GM12878 (cell line): ENCODE measurements around the gene MAML3. TPM values are rescaled to one million over a fixed set of nuclear protein-coding genes. Genes with fewer than 3 reads are reported as not detected.

ENCODE experiments used
- ATAC-seq: fragments of 200-7000 bp; cut with Tn5 transposase; 3 replicates; pipeline ENCODE4 v1.9.1; 2020; ENCODE audit warnings: mild to moderate bottlenecking, moderate library complexity
- BruUV-seq: library from RNA; stranded (reverse); fragments of 400-500 nt; replicated peaks from 2 replicates; lab custom pipeline; 2021; lab: Mats Ljungman, UMichigan
- CTCF ChIA-PET: fragments of 300-600 bp; sonication (Branson Sonifier 250); formaldehyde crosslinking; extraction: SDS; loops from one replicate; lab custom pipeline; 2021; ENCODE audit warnings: inconsistent platforms; lab: Yijun Ruan, JAX
- POLR2A ChIA-PET: fragments of 350-600 bp; formaldehyde crosslinking; extraction: SDS; loops from one replicate; lab custom pipeline; 2021; ENCODE audit warnings: inconsistent platforms; lab: Charles Lee
- RAD21 ChIA-PET: fragments of 300-600 bp; sonication (Branson Sonifier 250); formaldehyde crosslinking; loops from one replicate; lab custom pipeline; 2023; ENCODE audit warnings: antibody characterized with exemption; ENCODE audit not compliant: unreplicated experiment; lab: Charles Lee
- SMC1A ChIA-PET: fragments of 300-600 bp; sonication (Branson Sonifier 250); formaldehyde crosslinking; loops from one replicate; lab custom pipeline; 2023; ENCODE audit not compliant: unreplicated experiment, uncharacterized antibody; lab: Charles Lee
- DNase-seq: peaks from one replicate; pipeline ENCODE4 v3.0.0-alpha.2; 2011; ENCODE audit warnings: low read depth, low spot score
- FAIRE-seq: peaks from 3 replicates; lab custom pipeline; 2011; peaks lifted over from hg19 to GRCh38; lab: Jason Lieb, UNC
- H2AFZ ChIP-seq: 2 replicates; pipeline ENCODE4 v1.6.0; 2011; ENCODE audit warnings: low read depth, low read length, control low read depth; ENCODE audit not compliant: control insufficient read depth
- H3K27ac ChIP-seq: 2 replicates; pipeline ENCODE4 v1.5.1; 2011; ENCODE audit warnings: control low read depth; ENCODE audit not compliant: control insufficient read depth, insufficient read depth
- H3K27me3 ChIP-seq, 2 experiments: replicated peaks in 1 of 2; 2 replicates each; pipeline versions ENCODE4 v1.6.0 to v1.6.1; 2011; ENCODE audit warnings: low read length in 1 of 2; ENCODE audit not compliant: control insufficient read depth in 2 of 2, insufficient read depth in 2 of 2
- H3K36me3 ChIP-seq, 2 experiments: 2 replicates each; pipeline ENCODE4 v1.5.1; 2011; ENCODE audit warnings: low read length in 1 of 2; ENCODE audit not compliant: control insufficient read depth in 2 of 2, insufficient read depth in 2 of 2
- H3K4me1 ChIP-seq: 2 replicates; pipeline ENCODE4 v1.6.1; 2011; ENCODE audit warnings: mild to moderate bottlenecking, low read length, moderate library complexity, mixed read lengths; ENCODE audit not compliant: control insufficient read depth, insufficient read depth
- H3K4me2 ChIP-seq: 2 replicates; pipeline ENCODE4 v1.6.0; 2011; ENCODE audit warnings: control low read depth; ENCODE audit not compliant: control insufficient read depth, insufficient read depth
- H3K4me3 ChIP-seq: fragments of 200-600 bp; sonication (generic); 2 replicates; pipeline ENCODE4 v1.5.1; 2016
- H3K79me2 ChIP-seq: 2 replicates; pipeline ENCODE4 v1.6.0; 2011; ENCODE audit warnings: low read length; ENCODE audit not compliant: control insufficient read depth, insufficient read depth
- H3K9ac ChIP-seq: 2 replicates; pipeline ENCODE4 v1.8.0; 2011; ENCODE audit warnings: low read length, control low read depth, mixed read lengths; ENCODE audit not compliant: control insufficient read depth, insufficient read depth
- H3K9me3 ChIP-seq: replicated peaks from 3 replicates; pipeline ENCODE4 v1.5.1; 2011; ENCODE audit warnings: mild to moderate bottlenecking, low read length; ENCODE audit not compliant: control insufficient read depth, insufficient read depth
- H4K20me1 ChIP-seq: 2 replicates; pipeline ENCODE4 v1.6.0; 2011; ENCODE audit not compliant: control insufficient read depth, insufficient read depth
- ASH2L ChIP-seq: fragments of 300-600, 200-600 bp; sonication (generic); IDR thresholded peaks from 2 replicates; pipeline ENCODE4 v1.6.1; 2017; ENCODE audit warnings: low read depth, mild to moderate bottlenecking, borderline replicate concordance
- EP300 ChIP-seq, 2 experiments: fragments of 150-350 bp in 1 of 2; IDR thresholded peaks; 2 replicates each; pipeline ENCODE4 v1.6.1; 2011 to 2012; ENCODE audit warnings: low read depth in 2 of 2, low read length in 2 of 2, borderline replicate concordance in 1 of 2, improper control_type of control experiment in 1 of 2, inconsistent platforms in 1 of 2; ENCODE audit not compliant: control insufficient read depth in 1 of 2
- IRF3 ChIP-seq: fragments of 450-650 bp; IDR thresholded peaks from 2 replicates; pipeline ENCODE4 v1.6.1; 2014; ENCODE audit warnings: mild to moderate bottlenecking
- MAX ChIP-seq: IDR thresholded peaks from 2 replicates; pipeline ENCODE4 v1.6.1; 2012; ENCODE audit warnings: low read depth, low read length, improper control_type of control experiment
- MYC ChIP-seq: IDR thresholded peaks from 2 replicates; pipeline ENCODE4 v1.6.1; 2011; ENCODE audit warnings: mild to moderate bottlenecking, low read length, moderate library complexity, inconsistent platforms; ENCODE audit not compliant: insufficient read depth, insufficient replicate concordance, insufficient read length, severe bottlenecking
- PML ChIP-seq: IDR thresholded peaks from 2 replicates; pipeline ENCODE4 v1.6.1; 2012; ENCODE audit warnings: low read length, inconsistent platforms
- SIN3A ChIP-seq: IDR thresholded peaks from 2 replicates; pipeline ENCODE4 v1.6.1; 2012; ENCODE audit warnings: low read depth, low read length, improper control_type of control experiment
- SPI1 ChIP-seq: IDR thresholded peaks from 2 replicates; pipeline ENCODE4 v1.6.1; 2011; ENCODE audit warnings: low read depth, mild to moderate bottlenecking, low read length, moderate library complexity, borderline replicate concordance; ENCODE audit not compliant: insufficient read depth
- ZNF24 ChIP-seq: fragments of 450-650 bp; IDR thresholded peaks from 2 replicates; pipeline ENCODE4 v1.6.1; 2017; ENCODE audit warnings: antibody characterized with exemption, mild to moderate bottlenecking
- ZNF384 ChIP-seq: IDR thresholded peaks from 2 replicates; pipeline ENCODE4 v1.6.1; 2012; ENCODE audit warnings: low read depth, mild to moderate bottlenecking, low read length, improper control_type of control experiment, borderline replicate concordance
- in situ Hi-C: fragments of 300-500 bp; cut with MboI; formaldehyde crosslinking; loops from 9 replicates; pipeline ENCODE4 v1.14.3; 2018; ENCODE audit warnings: mixed read lengths
- intact Hi-C: fragments of 100-400 bp; cut with micrococcal nuclease; formaldehyde crosslinking; loops from one replicate; pipeline ENCODE4 v1.14.2; 2022; ENCODE audit not compliant: unreplicated experiment
- polyA plus RNA-seq, 11 experiments: library from polyadenylated mRNA; depleted of rRNA in 4 of 11; unstranded in 6 of 11; stranded (reverse) in 5 of 11; fragments of >200 nt; fragmentation: Nextera tagmentation in 4 of 11; fragmentation: Illumina TruSeq in 1 of 11; extraction: Ambion mirVana in 4 of 11; extraction: Trizol in 1 of 11; gene quantifications; 1 replicate in 1 of 11; 2 replicates in 10 of 11; pipeline versions ENCODE4 v1.2.1 to v1.2.3, GENCODE V29; 2011 to 2016; ENCODE audit warnings: inconsistent platforms in 2 of 11, missing spikeins in 2 of 11, low read depth in 1 of 11
- total RNA-seq, 4 experiments: library from RNA; depleted of rRNA in 3 of 4; stranded (reverse); fragments of >200 nt in 3 of 4; fragmentation: Illumina TruSeq in 1 of 4; extraction: Trizol in 1 of 4; gene quantifications; 2 replicates each; pipeline versions ENCODE4 v1.2.1 to v1.2.3, GENCODE V29; 2013 to 2021

MAML3 gene
- total and polyA plus RNA-seq, 10 of the 15 experiments (the other 5 are each of a cell fraction or from before 2014, with no cell fraction given): under 0.01 to 0.53 (median 0.06) TPM; not detected in 2

GRCh38 chr4:139767585-139767984 lies 386.4 kb downstream of the MAML3 start:
- in situ Hi-C loops (no loop called here), intact Hi-C loops (no loop called here)
- FAIRE-seq: no peak
- H2AFZ ChIP-seq: no peak overlapping the region
- CTCF ChIA-PET: no interaction called here
- TF ChIP-seq SPI1 (no peak), ZNF24 (no peak), SIN3A (no peak), EP300 (IDR thresholded peaks at IDR 0.05; ENCODE audit: borderline replicate concordance in 1 of 2, control insufficient read depth in 1 of 2, low read depth in 2 of 2, low read length in 2 of 2) (no peak), ASH2L (no peak), IRF3 (no peak), ZNF384 (no peak), PML (no peak), MYC (no peak), MAX (no peak)
- no peaks in the 10 kb centered on the region for H3K9me3 ChIP-seq
- no peak for DNase-seq
- no TSS peak for BruUV-seq
- H3K27ac ChIP-seq: no peak overlapping the region
- no peak overlapping the region for H3K4me2 ChIP-seq
- H3K79me2 ChIP-seq: no peaks in the 10 kb centered on the region
- H3K4me1 ChIP-seq: no peaks in the 10 kb centered on the region
- H4K20me1 ChIP-seq: no peaks in the 10 kb centered on the region
- no peak overlapping the region for H3K4me3 ChIP-seq
- no peak overlapping the region for H3K9ac ChIP-seq
- SMC1A ChIA-PET: no interaction called here
- POLR2A ChIA-PET: interaction anchor here (0.6 kb wide), 1 partner anchor 210 kb away, joined by 4 read pairs; no protein-coding TSS in a partner anchor
- H3K27me3 ChIP-seq: no peaks in the 10 kb centered on the region; a peak in 3 of 4 replicates
- H3K36me3 ChIP-seq: no peaks in the 10 kb centered on the region
- RAD21 ChIA-PET: no interaction called here
- no peak for ATAC-seq
